Adipose tissue (tissue), 3 donors: Measurements from ENCODE around the gene PPP2R5B. TPM values are rescaled to one million over a fixed set of nuclear protein-coding genes. Genes with fewer than 3 reads are reported as not detected.
"Not testable (repeated sequence)": the region's sequence is repeated elsewhere in the genome, so short reads cannot be mapped to it uniquely, and the experiment has no call there.

Experiments used
- H3K27ac ChIP-seq: one replicate; pipeline ENCODE4 v1.5.1; 2013; ENCODE audit warnings: low read depth, low read length
- WGBS, 3 donors: extraction: QIAGEN DNeasy Blood & Tissue Kit; methylation state at CpG; one replicate each; pipeline ENCODE4 v1.1.7; 2013; 5-methylcytosine and 5-hydroxymethylcytosine counted together
- polyA plus RNA-seq, 3 donors: library from polyadenylated mRNA; stranded (reverse); fragments of 200-250 nt; gene quantifications; one replicate each; pipeline ENCODE4 v1.2.3, GENCODE V29; 2013
- donor health status: healthy with polysubstance abuse.
- donor health status: Bipolar disorder and iron deficiency.
- donor health status: healthy.

The PPP2R5B gene
- polyA plus RNA-seq, 3 donors, result 10.0 to 17.9 (median 13.0) TPM

GRCh38 chr11:64947208-64947814 lies 22.8 kb downstream of the PPP2R5B start:
- H3K27ac ChIP-seq, result no peak overlapping the region
- WGBS, 3 donors, result 56 to 59% (median 56%) methylated on average over 5 of the region's 5 CpGs

GRCh38 chr11:64951529-64951928 lies 27.0 kb downstream of the PPP2R5B start:
- WGBS, 3 donors, result 67 to 75% (median 73%) methylated on average over 4 of the region's 4 CpGs
- no peak overlapping the region for H3K27ac ChIP-seq

GRCh38 chr11:64954201-64954600 lies 29.7 kb downstream of the PPP2R5B start:
- no peak overlapping the region for H3K27ac ChIP-seq
- 45 to 58% (median 52%) methylated on average over 5 of the region's 5 CpGs for WGBS, 3 donors

GRCh38 chr11:64959498-64959897 lies 35.0 kb downstream of the PPP2R5B start:
- 60 to 74% (median 61%) methylated on average over 3 of the region's 3 CpGs for WGBS, 3 donors

DNA sequence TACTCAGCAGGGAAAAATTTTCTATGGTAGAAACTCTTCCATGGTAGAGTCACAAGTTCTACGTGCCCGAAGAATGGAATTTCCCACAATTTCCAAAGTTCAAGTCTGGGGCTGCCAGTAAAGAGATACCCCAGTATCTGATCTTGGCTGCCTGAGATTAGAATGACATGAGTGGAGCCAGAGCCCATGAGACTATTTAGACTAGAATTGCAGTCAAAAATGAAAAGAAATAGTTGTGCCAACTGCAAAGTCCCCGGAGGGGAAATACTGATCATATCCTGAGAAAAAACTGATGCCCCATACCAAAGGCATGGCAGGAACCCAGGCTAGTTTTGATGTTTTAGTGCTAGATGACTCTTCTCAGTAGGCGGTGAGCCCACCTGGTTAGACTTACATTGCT lies 36.2 kb downstream of the PPP2R5B start:
- WGBS, 3 donors, result 55 to 59% (median 56%) methylated on average over 4 of the region's 4 CpGs
- H3K27ac ChIP-seq, result no peak overlapping the region

More at GRCh38 chr11:64959498-64959897, 35.0 kb downstream of the PPP2R5B start:
- H3K27ac ChIP-seq, result no peak overlapping the region

- 80 to 81% (median 80%) methylated on average over 5 of the region's 5 CpGs for WGBS, 3 donors
- H3K27ac ChIP-seq, result no peak overlapping the region
These were observed 38.7 kb downstream of the PPP2R5B start for GRCh38 chr11:64963072-64963631.

GRCh38 chr11:64967375-64967774 lies 42.9 kb downstream of the PPP2R5B start:
- H3K27ac ChIP-seq, result no peak overlapping the region
- WGBS, 3 donors, result 88 to 94% (median 90%) methylated on average over 3 of the region's 3 CpGs

- WGBS, 3 donors, result 50 to 59% (median 54%) methylated on average over 5 of the region's 5 CpGs
- H3K27ac ChIP-seq, result no peak overlapping the region
These were observed 44.7 kb downstream of the PPP2R5B start for GRCh38 chr11:64969209-64969608.

DNA sequence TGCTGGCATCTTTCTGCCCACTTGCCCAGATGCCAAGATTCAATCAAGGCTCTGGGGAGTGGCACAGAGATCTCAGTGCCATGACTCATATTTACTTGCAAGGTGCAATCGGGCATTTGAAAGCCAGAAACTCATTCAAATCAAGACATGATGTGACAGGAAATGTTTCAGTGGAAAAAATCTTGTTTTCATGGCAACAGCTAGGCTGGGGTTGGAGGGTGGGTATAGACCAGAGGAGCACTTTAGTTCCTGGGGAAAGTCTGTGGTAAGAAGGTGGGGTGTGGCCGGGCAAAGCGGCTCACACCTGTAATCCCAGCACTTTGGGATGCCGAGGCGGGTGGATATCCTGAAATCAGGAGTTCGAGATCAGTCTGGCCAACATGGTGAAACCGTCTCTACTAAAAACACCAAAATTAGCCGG lies 46.3 kb downstream of the PPP2R5B start:
- no peak overlapping the region for H3K27ac ChIP-seq
- WGBS, 3 donors, result 83 to 85% (median 85%) methylated on average over 8 of the region's 8 CpGs

DNA sequence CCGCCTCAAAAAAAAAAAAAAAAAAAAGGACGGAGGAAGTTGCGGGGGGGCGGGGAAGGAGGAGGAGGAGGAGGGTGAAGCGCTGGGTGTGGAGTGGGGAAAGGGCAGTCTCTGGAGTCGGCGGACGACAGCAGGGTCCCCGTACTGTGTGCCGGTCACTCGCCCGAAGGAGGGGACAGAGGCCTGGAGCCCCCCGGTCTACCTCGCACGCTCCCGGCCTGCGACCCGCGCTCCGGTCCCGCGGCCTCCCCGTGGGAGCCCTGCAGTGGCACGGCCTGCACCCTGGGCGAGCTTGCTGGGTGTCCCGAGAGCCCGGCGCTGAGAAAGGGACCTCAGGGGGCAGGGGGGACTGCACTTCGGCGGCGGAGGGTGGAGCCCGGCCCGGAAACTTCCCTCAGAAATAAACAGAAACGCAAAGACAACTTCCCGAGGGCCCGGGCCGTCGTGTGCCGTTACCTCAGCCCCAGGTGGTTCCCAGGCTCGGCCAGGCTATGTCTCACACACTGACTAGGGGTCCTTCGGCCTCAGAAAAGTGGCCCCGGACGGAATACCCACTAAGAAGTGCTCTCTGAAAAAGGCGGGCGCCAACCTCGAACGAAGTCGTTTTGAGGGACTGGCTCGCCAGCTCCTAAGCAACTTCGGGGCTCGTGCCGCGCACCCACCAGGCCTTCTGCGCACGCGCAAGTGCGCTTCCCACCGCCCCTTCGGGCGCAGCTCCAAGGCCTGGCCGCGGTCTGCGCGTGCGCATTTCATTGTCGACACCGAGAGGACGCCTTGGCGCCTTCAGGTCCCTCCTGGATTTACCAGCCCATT lies 47.1 kb downstream of the PPP2R5B start, which contains the start of gene MAJIN:
MAJIN (minus strand) TSS at position 688 of the 813 bp plus-strand sequence. CDS start 12,703 bp downstream, outside the sequence.
- H3K27ac ChIP-seq, result no peak within 1 kb of the TSS
- 8 to 21% (median 12%) methylated on average over 55 to 69 of the region's 69 CpGs for WGBS, 3 donors

GRCh38 chr11:64974124-64974523 lies 49.6 kb downstream of the PPP2R5B start:
- WGBS, 3 donors, result 74 to 84% (median 81%) methylated on average over 5 of the region's 5 CpGs
- no peak overlapping the region for H3K27ac ChIP-seq

DNA sequence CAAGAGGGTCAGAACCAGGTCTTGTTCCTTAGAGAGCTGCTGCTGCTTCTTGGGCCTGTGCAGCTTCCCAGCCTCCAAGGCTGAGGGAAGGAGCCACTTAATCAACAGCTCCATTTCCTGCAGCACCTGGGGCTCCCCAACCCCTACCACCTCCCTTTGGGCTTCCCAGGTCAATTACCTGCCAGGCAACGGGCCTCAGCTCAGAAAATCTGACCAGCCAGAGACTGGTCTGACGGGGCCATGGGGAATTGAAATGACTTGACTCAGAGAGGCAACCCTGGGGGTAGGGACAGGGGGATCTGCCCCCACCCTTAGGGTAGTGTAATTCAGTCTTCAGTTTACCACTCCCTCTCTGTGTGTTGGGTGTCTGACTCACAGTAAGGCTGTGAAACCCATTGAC lies 52.2 kb downstream of the PPP2R5B start:
- H3K27ac ChIP-seq, result no peak overlapping the region
- 63 to 74% (median 72%) methylated on average over 2 of the region's 2 CpGs for WGBS, 3 donors

DNA sequence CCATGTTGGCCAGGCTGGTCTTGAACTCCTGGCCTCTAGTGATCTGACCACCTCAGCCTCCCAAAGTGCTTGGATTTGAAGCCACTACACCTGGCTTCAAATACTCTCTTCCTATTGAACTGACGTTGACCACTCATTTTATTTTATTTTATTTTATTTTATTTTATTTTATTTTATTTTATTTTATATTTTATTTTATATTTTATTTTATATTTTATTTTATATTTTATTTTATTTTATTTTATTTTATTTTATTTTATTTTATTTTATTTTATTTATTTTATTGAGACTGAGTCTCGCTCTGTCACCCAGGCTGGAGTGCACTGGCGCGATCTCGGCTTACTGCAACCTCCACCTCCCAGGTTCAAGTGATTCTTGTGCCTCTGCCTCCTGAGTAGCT lies 58.9 kb downstream of the PPP2R5B start:
- 70 to 90% (median 89%) methylated on average over 4 to 5 of the region's 5 CpGs for WGBS, 3 donors
- H3K27ac ChIP-seq, result not testable (repeated sequence)

Other genes starting within 250 kb of the PPP2R5B start
- 1 to 10 TPM; 1.2 to 4.6 (median 2.7) TPM for gene NRXN2, start 201.5 kb upstream of the PPP2R5B start, polyA plus RNA-seq
- gene RASGRP2, start 180.5 kb upstream of the PPP2R5B start, polyA plus RNA-seq, result 10 to 100 TPM in 2 of 3 donors, 1 to 10 TPM in 1; 9.8 to 96.4 (median 26.9) TPM
- 1 to 10 TPM; 3.2 to 9.6 (median 8.7) TPM for gene PYGM, start 164.7 kb upstream of the PPP2R5B start, polyA plus RNA-seq
- gene SF1, start 146.1 kb upstream of the PPP2R5B start, polyA plus RNA-seq, result 100 to 1,000 TPM in 2 of 3 donors, 10 to 100 TPM in 1; 51.6 to 156 (median 124) TPM
- 10 to 100 TPM in 2 of 3 donors, 1 to 10 TPM in 1; 6.4 to 23.2 (median 15.4) TPM for gene MAP4K2, start 121.5 kb upstream of the PPP2R5B start, polyA plus RNA-seq
- gene MEN1, start 114.1 kb upstream of the PPP2R5B start, polyA plus RNA-seq, result 10 to 100 TPM; 13.9 to 15.7 (median 14.6) TPM
- 1 to 10 TPM in 2 of 3 donors, under 1 TPM in 1; 0.90 to 9.7 (median 1.4) TPM for gene CDC42BPG, start 80.0 kb upstream of the PPP2R5B start, polyA plus RNA-seq
- gene EHD1, start 46.1 kb upstream of the PPP2R5B start, polyA plus RNA-seq, result 10 to 100 TPM; 10.3 to 68.5 (median 22.9) TPM
- gene ATG2A, start 7.5 kb upstream of the PPP2R5B start, polyA plus RNA-seq, result 10 to 100 TPM; 12.4 to 14.7 (median 14.5) TPM
- gene GPHA2, start 11.2 kb downstream of the PPP2R5B start, polyA plus RNA-seq, result 1 to 10 TPM in 1 of 3 donors, not detected in 2; 3.6 TPM
- under 1 TPM in 1 of 3 donors, not detected in 2; 0.08 TPM for gene MAJIN, start 47.4 kb downstream of the PPP2R5B start, polyA plus RNA-seq
- 1 to 10 TPM; 1.2 to 7.4 (median 5.5) TPM for gene BATF2, start 72.3 kb downstream of the PPP2R5B start, polyA plus RNA-seq
- 100 to 1,000 TPM in 2 of 3 donors, 10 to 100 TPM in 1; 57.9 to 226 (median 169) TPM for gene ARL2, start 89.5 kb downstream of the PPP2R5B start, polyA plus RNA-seq
- gene SNX15, start 102.8 kb downstream of the PPP2R5B start, polyA plus RNA-seq, result 10 to 100 TPM; 14.3 to 27.7 (median 25.3) TPM
- gene SAC3D1, start 116.5 kb downstream of the PPP2R5B start, polyA plus RNA-seq, result 10 to 100 TPM in 1 of 3 donors, 1 to 10 TPM in 2; 7.8 to 10.7 (median 7.9) TPM
- 10 to 100 TPM in 2 of 3 donors, 1 to 10 TPM in 1; 3.1 to 28.8 (median 12.0) TPM for gene NAALADL1, start 133.9 kb downstream of the PPP2R5B start, polyA plus RNA-seq
- 1 to 10 TPM in 1 of 3 donors, under 1 TPM in 2; 0.39 to 1.3 (median 0.52) TPM for gene CDCA5, start 159.4 kb downstream of the PPP2R5B start, polyA plus RNA-seq
- gene ZFPL1, start 159.5 kb downstream of the PPP2R5B start, polyA plus RNA-seq, result 10 to 100 TPM; 29.7 to 40.9 (median 35.5) TPM
- 100 to 1,000 TPM; 109 to 192 (median 128) TPM for gene VPS51, start 171.5 kb downstream of the PPP2R5B start, polyA plus RNA-seq
- gene TM7SF2, start 187.2 kb downstream of the PPP2R5B start, polyA plus RNA-seq, result 100 to 1,000 TPM in 1 of 3 donors, 10 to 100 TPM in 2; 25.3 to 151 (median 78.4) TPM
- 10 to 100 TPM in 2 of 3 donors, 1 to 10 TPM in 1; 5.1 to 15.1 (median 12.3) TPM for gene ZNHIT2, start 193.0 kb downstream of the PPP2R5B start, polyA plus RNA-seq
- gene FAU, start 197.4 kb downstream of the PPP2R5B start, polyA plus RNA-seq, result 1,000 to 10,000 TPM in 1 of 3 donors, 100 to 1,000 TPM in 2; 732 to 1,153 (median 967) TPM
- 10 to 100 TPM; 22.3 to 32.5 (median 30.9) TPM for gene MRPL49, start 197.6 kb downstream of the PPP2R5B start, polyA plus RNA-seq
- gene SYVN1, start 209.8 kb downstream of the PPP2R5B start, polyA plus RNA-seq, result 10 to 100 TPM; 17.0 to 43.7 (median 31.3) TPM
- gene SPDYC, start 245.5 kb downstream of the PPP2R5B start, polyA plus RNA-seq, result not detected